GM19239 (cell line): ENCODE results near the gene CDS2.
A peak's percentile ranks its signal among the peaks of the same experiment; 100 is the strongest.

Source experiments
- DNase-seq: peaks from one replicate; pipeline ENCODE4 v3.0.0; 2011; ENCODE audit warnings: low spot score; ENCODE audit not compliant: insufficient read length
- FAIRE-seq: peaks from 2 replicates; lab custom pipeline; 2011; peaks lifted over from hg19 to GRCh38; lab: Jason Lieb, UNC

The CDS2 gene

DNA sequence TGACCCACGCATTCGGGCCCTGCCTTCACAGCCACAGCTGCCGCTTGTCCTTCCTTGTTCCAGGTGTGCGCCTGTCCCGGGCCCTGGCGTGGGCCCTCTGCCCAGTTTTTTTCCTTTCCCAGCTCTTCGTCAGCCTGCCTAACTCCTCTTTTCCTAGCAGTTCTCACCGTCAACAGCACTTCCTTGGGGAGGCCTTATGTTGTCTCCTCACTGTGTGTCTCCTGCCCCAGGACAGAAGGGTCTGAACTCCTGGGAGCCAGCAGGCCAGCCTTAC is 71.8 kb downstream of the CDS2 start:
- FAIRE-seq (no peak), DNase-seq (no peak)

GRCh38 chr20:5203380-5203779 is 76.6 kb downstream of the CDS2 start:
- FAIRE-seq = no peak
- DNase-seq = no peak

DNA sequence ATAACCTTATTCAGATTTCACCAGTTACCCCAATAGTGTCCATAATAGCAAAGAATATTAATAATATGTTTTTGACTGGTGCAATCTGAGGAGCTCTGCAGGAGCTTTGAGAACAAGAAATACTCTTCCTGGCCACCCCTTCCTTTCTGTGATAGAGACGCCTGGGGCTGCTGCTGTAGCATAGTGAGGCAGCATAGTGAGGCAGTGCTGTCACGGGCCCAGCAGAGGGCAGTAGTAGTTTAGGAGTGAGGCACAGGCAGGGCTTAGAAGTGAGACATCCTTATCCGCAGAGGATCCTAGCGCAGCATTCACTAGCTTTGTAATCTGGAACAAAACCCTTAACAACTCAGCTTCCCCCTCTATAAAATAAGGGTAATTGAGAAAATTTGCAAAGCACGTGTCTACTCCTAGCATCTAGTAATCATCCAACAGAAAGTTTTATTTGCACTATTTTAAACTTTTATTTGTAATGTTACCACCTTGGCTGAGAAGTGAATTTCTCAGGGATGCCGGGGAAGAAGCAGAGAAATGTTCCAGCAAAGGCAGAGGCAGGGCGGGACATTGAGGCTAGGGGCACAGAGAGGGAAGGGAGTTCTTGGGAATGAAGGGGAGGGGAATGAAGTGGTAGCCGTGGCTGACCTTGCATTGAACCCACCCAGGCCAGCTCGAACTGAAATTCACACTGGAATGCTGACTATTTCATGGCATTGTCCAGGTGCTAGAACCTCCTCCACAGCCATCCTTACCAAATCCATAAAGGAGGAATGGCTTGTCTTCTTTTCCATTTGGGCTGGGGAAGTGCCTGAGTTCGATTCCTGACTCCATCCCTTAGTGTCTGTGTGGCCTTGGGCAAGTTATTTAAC is 78.8 kb downstream of the CDS2 start:
- peak; percentile 91 for FAIRE-seq
- peak; percentile 66 for DNase-seq

DNA sequence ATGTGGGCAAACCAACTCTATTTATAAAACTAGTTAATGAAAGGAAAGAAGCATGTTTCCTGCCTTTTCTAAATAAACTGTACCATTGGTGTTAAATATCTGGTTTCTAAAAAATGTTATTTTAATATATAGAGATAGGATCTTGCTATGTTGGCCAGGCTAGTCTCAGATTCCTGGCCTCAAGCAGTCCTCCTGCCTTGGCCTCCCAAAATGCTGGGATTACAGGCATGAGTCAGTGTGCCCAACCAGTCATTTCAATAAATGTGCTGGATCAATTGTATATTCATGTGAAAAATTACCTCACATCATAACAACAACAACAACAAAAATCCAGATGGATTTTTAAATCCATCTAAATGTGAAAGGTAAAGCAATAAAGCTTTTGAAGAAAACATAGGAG is 80.3 kb downstream of the CDS2 start:
- DNase-seq = no peak
- no peak for FAIRE-seq

DNA sequence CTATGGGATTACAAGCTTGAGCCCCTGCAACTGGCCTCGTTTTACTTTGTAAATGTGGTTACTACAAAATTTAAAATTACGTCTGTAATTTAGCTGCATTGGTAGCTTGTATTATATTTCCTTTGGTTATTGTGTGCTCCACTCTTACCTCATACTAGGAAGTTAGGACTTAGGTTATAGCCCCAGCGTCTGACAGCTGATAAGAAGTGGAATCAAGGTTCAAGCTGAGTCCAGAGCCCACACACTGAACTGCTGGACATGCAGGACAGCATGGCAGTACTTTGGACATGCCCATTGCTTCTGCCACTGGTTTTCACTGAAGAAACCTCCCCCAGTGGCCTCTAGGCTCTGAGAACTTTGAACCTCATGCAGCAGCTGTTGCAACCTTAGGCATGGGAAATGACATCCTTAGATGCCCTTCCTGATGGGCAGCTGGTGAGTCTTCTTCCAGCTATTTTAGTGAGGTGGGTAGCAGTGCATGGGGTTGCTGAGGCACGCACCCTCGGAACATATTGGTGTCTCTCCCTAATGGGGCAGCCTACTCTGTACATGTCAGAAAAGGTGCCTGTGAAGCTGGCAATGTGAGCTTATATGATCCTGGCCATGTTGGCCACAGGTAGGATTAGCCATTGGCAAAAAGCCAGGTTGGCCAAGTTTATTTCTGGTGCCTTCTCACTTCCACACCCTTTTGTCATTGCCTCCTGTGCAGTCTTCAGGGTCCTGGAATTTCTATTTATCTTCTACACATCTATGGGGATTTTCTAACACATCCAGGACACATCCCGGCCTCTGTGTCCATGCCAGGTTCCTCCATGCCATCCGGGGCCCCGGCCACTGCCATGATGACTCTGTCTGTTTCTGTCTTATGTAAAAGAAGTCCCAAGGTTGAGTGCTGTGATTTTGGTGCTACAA is 85.3 kb downstream of the CDS2 start:
- DNase-seq (no peak), FAIRE-seq (no peak)

DNA sequence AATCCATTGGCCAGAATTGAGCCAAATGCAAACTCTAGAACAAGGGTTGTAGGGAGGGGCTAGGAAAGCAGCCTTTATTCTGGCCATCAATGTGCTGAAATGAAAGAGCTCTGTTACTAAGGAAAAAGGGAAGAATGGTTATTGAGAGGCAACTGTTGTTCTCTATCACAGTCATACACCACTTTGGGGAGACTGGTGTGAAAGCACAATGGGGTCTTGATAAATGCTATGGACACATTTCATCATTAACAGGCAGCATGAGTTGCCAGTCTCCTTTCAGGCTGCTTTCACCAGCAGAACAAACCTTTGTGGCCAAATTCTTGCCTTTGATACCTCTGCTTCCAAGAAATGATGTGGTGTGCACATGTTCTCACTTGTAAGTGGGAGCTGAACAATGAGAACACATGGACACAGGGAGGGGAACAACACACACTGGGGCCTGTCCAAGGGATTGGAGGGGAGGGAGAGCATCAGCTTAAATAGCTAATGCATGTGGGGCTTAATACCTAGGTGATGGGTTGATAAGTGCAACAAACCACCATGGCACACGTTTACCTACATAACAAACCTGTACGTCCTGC is 86.2 kb downstream of the CDS2 start:
- DNase-seq (no peak), FAIRE-seq (no peak)

DNA sequence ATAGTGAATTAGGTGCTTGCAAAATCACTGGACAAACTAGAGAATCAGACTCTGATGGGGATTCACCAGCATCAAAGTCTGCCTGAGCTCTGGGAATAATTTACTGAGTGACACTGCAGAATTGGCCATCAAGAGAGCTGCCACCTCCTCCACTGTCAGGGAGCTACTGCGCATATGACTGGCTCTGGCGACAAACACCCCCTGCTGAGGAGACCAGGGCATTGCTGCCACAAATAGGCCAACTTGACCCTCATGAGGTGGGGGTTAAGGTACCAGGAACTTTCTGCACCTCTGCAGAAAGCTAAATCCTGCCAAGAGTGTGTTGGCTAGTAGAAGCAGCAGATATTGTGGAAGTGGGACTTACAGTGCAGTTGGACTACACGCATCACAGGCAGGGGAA is 88.0 kb downstream of the CDS2 start:
- DNase-seq (no peak), FAIRE-seq (no peak)

DNA sequence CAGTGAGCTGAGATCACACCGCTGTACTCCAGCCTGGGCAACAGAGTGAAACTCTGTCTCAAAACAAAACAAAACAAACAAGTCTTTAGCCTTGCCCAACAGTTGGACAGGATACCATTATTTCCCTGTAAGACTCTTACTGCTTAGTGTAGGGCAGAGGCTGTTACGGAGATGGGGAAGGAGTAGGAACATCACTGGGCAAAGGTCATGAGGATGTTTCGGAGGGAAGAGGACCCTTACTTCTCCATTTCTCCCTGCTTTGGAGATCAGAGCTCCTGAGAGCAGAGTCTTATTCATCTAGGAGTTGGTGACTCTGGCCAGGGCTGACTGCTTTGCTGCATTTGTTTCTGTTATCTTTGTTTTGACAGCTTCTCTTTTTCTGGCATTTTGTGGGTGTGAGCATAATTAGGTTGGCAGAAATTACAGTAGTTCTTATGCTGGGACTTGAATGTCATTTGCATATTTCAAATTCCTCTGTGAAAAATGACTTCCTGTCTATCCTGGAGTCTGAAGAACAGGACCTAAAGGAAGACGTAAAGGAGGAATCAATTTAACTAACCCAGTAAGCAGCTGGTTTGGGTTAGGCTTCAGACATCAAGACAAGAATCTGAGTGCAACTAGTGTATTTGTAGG is 89.0 kb downstream of the CDS2 start:
- FAIRE-seq = no peak
- no peak for DNase-seq

DNA sequence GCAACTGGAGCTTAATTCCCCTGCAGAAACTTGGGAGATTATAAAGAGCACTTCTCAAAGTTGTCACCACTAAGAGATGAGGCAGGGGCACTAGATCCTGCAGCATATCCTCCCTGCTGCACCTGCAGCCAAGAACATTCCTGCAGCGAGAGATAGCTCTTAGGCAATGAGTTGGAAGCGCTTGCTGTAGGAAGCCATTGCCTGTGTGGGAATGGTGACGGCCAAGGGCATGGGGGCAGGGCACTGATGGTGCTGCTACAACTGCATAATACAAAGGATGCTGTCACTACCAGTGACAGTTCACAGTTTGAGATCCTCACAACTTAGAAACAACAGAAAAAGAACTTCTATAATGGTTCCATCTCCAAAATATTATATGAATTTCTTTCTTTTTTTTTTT is 89.9 kb downstream of the CDS2 start:
- FAIRE-seq (no peak), DNase-seq (no peak)

GRCh38 chr20:5217616-5218015 is 90.8 kb downstream of the CDS2 start:
- no peak for FAIRE-seq
- no peak for DNase-seq

DNA sequence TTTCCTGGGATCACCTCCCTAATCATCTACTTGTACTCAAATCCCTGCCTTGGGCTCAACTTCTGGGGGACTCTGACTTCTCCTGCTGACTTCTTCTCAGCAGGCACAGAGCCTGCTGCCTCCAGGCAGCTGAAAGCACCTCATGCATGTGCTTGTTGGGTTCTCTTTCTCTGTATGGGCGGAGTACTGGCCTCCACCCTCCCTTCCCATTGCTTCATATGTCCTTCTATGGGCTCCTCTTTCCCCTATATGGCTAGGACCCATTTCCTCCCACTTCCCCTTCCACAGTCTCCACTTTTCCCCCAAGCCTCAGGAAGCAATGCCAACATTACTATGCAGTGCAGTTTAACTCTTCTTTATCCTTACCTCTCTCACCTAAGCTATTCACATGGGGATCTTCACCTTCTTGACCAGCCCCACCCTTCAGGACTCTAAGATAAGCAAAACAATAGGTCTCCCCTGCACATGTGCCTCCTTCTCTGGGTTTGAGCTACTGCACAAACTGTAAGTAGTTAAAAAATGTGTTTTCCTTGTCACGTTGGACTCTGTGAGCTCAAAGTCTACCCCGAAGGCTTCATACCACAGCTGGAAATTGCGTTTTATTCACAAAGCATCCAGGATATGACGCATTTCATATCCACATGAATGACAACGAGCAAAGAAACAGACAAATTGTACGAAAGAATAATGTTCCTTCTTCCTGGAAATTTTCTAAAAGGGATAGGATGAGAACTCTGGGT is 93.7 kb downstream of the CDS2 start:
- FAIRE-seq (no peak), DNase-seq (no peak)

DNA sequence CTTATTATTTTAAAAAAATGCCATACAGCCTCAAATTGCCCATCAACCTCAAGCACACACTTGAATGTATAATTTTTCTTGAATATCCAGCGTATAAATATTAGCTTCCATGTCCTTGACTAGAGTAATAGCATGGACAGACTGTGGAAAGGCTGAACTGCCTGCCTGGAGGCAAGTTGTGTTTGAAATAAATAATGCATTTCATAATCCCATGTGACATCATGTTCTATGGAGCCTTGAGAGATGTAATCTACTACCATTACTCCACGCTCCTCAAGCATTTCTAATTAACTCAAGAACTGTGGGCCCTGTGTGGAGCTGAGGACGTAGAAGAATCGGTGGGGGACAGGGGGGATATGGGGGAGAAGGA is 94.2 kb downstream of the CDS2 start:
- no peak for FAIRE-seq

GRCh38 chr20:5222919-5223634 is 96.3 kb downstream of the CDS2 start:
- DNase-seq (peak; percentile 36), FAIRE-seq (peak; percentile 89)

More for the DNA sequence above, 94.2 kb downstream of the CDS2 start:
- no peak for DNase-seq

GRCh38 chr20:5230544-5230943 is 103.7 kb downstream of the CDS2 start:
- FAIRE-seq = no peak
- DNase-seq = no peak

- FAIRE-seq (no peak), DNase-seq (no peak)
Measured at GRCh38 chr20:5234158-5234557, 107.3 kb downstream of the CDS2 start.

GRCh38 chr20:5234978-5235377 is 108.2 kb downstream of the CDS2 start:
- DNase-seq (no peak), FAIRE-seq (no peak)
